GM21423 (cell line): ENCODE data around the gene MADCAM1.
"Not testable (repeated sequence)": the region's sequence is repeated elsewhere in the genome, so short reads cannot be mapped to it uniquely, and the experiment has no call there.

Experiments
- ATAC-seq: cut with Tn5 transposase; IDR thresholded peaks from one replicate; pipeline ENCODE4 v1.9.1; 2021; ENCODE audit warnings: mild to moderate bottlenecking, moderate library complexity; ENCODE audit not compliant: unreplicated experiment

The MADCAM1 gene

GRCh38 chr19:496112-496665 lies at the start of gene MADCAM1:
TSS of gene MADCAM1 (plus strand) at chr19:496486. CDS start at chr19:496500, 14 bp downstream.
- ATAC-seq: no peak

- no peak for ATAC-seq
Measured at GRCh38 chr19:447064-447426, 49.2 kb upstream of the MADCAM1 start.

GRCh38 chr19:447816-448560 lies 48.3 kb upstream of the MADCAM1 start:
- no peak for ATAC-seq

- ATAC-seq: no peak
Measured at GRCh38 chr19:449916-450315, 46.4 kb upstream of the MADCAM1 start.

GRCh38 chr19:450912-451481 lies 45.3 kb upstream of the MADCAM1 start:
- ATAC-seq: not testable (repeated sequence)

GRCh38 chr19:452829-453228 lies 43.5 kb upstream of the MADCAM1 start:
- no peak for ATAC-seq

GRCh38 chr19:453606-454005 lies 42.7 kb upstream of the MADCAM1 start:
- ATAC-seq: no peak

- ATAC-seq: no peak
Measured at GRCh38 chr19:455031-455705, 41.1 kb upstream of the MADCAM1 start.

- ATAC-seq: no peak
Measured at GRCh38 chr19:455851-456546, 40.3 kb upstream of the MADCAM1 start.

GRCh38 chr19:456547-457110 lies 39.7 kb upstream of the MADCAM1 start:
- ATAC-seq: no peak

- ATAC-seq: no peak
Measured at GRCh38 chr19:457636-458035, 38.6 kb upstream of the MADCAM1 start.

- no peak for ATAC-seq
Measured at GRCh38 chr19:458091-459042, 37.9 kb upstream of the MADCAM1 start.

GRCh38 chr19:459724-460511 lies 36.4 kb upstream of the MADCAM1 start:
- ATAC-seq: no peak

- no peak for ATAC-seq
Measured at GRCh38 chr19:460877-461720, 35.2 kb upstream of the MADCAM1 start, which contains the start of gene SHC2. TSS of gene SHC2 (minus strand) at chr19:461033. CDS start at chr19:460996, 37 bp downstream.

GRCh38 chr19:461721-462551 lies 34.4 kb upstream of the MADCAM1 start:
- ATAC-seq: no peak

- ATAC-seq: no peak
Measured at GRCh38 chr19:463483-464207, 32.6 kb upstream of the MADCAM1 start.

GRCh38 chr19:464208-464545 lies 32.1 kb upstream of the MADCAM1 start:
- no peak for ATAC-seq
